ENCODE data around the gene IRF3.
A peak's percentile ranks its signal among the peaks of the same experiment; 100 is the strongest.

The IRF3 gene

GRCh38 chr19:49677231-49677900, 11.7 kb upstream of the IRF3 start, which contains the start of gene PRMT1:
TSS of gene PRMT1 (plus strand) at chr19:49677271. CDS start at chr19:49677281, 10 bp downstream.
- TF ChIP-seq TCF12 (IDR thresholded peaks at IDR 0.05; ENCODE audit: low read depth) (no peak; the same call in 1 of the 2 replicates), ZBTB7A (IDR thresholded peaks at IDR 0.05; ENCODE audit: low read depth) (peak; percentile 81), NFIC (IDR thresholded peaks at IDR 0.05) (no peak), YY1 (IDR thresholded peaks at IDR 0.05; ENCODE audit: low read depth) (peak; percentile 93), TAF1 (IDR thresholded peaks at IDR 0.05; ENCODE audit: low read depth) (peak; percentile 92), CREB1 (IDR thresholded peaks at IDR 0.05; ENCODE audit: low read depth) (peak; percentile 4; the same call in 1 of the 2 replicates), CEBPB (IDR thresholded peaks at IDR 0.05) (no peak), USF1 (IDR thresholded peaks at IDR 0.05) (peak; percentile 88), REST (IDR thresholded peaks at IDR 0.05; ENCODE audit: low read depth) (no peak), FOXM1 (IDR thresholded peaks at IDR 0.05; ENCODE audit: borderline replicate concordance, low read depth) (no peak), RAD21 (IDR thresholded peaks at IDR 0.05; ENCODE audit: low read depth) (no peak), TEAD4 (IDR thresholded peaks at IDR 0.05) (no peak), EP300 (IDR thresholded peaks at IDR 0.05; ENCODE audit: borderline replicate concordance) (no peak; the same call in 1 of the 2 replicates), EGR1 (IDR thresholded peaks at IDR 0.05) (peak; percentile 43; the same call in 1 of the 2 replicates)
- TF ChIP-seq, protein P1, sequence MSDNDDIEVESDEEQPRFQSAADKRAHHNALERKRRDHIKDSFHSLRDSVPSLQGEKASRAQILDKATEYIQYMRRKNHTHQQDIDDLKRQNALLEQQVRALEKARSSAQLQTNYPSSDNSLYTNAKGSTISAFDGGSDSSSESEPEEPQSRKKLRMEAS (IDR thresholded peaks at IDR 0.05) = peak; percentile 94

DNA sequence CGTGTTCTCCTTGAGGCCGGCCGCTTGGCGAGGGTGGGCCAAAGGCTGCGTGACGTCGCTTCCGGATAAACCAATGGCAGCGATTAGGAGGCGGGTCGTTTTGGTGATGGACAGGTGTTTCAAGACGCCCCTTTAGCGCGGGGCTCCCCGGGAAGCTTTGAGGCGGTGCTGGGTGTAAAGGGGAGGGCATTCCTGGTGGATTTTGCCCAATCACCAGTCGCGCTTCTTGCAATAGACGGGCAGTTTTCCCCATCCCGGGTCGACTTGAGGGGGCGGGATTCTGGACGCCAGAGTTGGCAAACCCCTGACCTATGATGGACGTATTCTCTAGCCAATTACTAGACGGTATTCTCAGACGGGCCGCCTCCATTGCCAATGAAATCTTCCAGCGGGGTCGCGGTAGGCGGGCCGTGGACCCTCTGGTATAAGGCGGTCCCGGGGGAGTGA, 11.2 kb upstream of the IRF3 start:
- TF ChIP-seq FOXM1 (IDR thresholded peaks at IDR 0.05; ENCODE audit: borderline replicate concordance, low read depth) = no peak
- TF ChIP-seq ZBTB7A (IDR thresholded peaks at IDR 0.05; ENCODE audit: low read depth) = no peak; the same call in 1 of the 2 replicates
- TF ChIP-seq CREB1 (IDR thresholded peaks at IDR 0.05; ENCODE audit: low read depth) = peak; percentile 72
- TF ChIP-seq YY1 (IDR thresholded peaks at IDR 0.05; ENCODE audit: low read depth) = no peak
- TF ChIP-seq, protein P1 (IDR thresholded peaks at IDR 0.05) = no peak
- TF ChIP-seq NFIC (IDR thresholded peaks at IDR 0.05) = peak; percentile 69
- TF ChIP-seq TEAD4 (IDR thresholded peaks at IDR 0.05) = peak; percentile 29; the same call in 1 of the 2 replicates
- no peak for TF ChIP-seq CEBPB (IDR thresholded peaks at IDR 0.05)

DNA sequence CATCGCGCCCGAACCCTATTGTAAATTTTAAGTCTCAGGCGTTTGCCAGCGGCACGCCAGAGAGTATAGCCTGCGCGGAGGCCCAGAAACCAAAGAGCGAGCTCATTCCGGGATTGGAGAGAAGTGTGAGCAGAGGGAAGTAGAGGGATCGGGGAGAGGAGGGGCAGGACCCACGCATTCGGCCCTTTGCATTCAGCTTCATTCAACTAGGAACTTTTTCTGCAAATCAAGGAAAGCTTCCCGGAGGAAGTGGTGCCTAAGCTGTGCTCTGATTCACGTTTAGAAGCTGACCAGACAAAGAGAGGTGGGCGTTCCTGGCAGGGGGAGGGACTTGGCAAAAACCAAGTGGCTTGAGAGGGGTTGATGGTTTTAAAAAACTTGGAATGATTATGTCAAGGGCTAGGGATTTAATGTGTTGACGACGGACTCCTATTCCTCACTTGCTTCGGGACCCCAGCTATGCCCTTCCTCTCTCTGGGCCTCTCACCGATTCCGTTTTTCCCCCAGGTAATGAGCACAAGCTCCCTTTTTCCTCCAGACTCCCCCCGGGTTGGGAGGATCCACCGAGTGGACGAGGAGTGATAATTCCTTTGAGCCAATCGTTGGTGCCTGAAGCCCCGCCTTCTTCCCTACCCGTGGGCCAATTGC, 10.6 kb upstream of the IRF3 start:
- TF ChIP-seq CEBPB (IDR thresholded peaks at IDR 0.05) (no peak), FOXM1 (IDR thresholded peaks at IDR 0.05; ENCODE audit: borderline replicate concordance, low read depth) (no peak), ZBTB7A (IDR thresholded peaks at IDR 0.05; ENCODE audit: low read depth) (no peak), TCF12 (IDR thresholded peaks at IDR 0.05; ENCODE audit: low read depth) (0 out of 2 replicates have a peak, but pooled peaks have one; percentile 14), TAF1 (IDR thresholded peaks at IDR 0.05; ENCODE audit: low read depth) (no peak), EP300 (IDR thresholded peaks at IDR 0.05; ENCODE audit: borderline replicate concordance) (0 out of 2 replicates have a peak, but pooled peaks have one; percentile 3)

- TF ChIP-seq ZBTB7A (IDR thresholded peaks at IDR 0.05; ENCODE audit: low read depth) (peak; percentile 29; the same call in 1 of the 2 replicates), FOXM1 (IDR thresholded peaks at IDR 0.05; ENCODE audit: borderline replicate concordance, low read depth) (no peak), RAD21 (IDR thresholded peaks at IDR 0.05; ENCODE audit: low read depth) (peak; percentile 48), REST (IDR thresholded peaks at IDR 0.05; ENCODE audit: low read depth) (no peak), NFIC (IDR thresholded peaks at IDR 0.05) (0 out of 2 replicates have a peak, but pooled peaks have one; percentile 24), TAF1 (IDR thresholded peaks at IDR 0.05; ENCODE audit: low read depth) (no peak)
- TF ChIP-seq, protein P1 (IDR thresholded peaks at IDR 0.05) = no peak; the same call in 1 of the 2 replicates
These were observed 6.7 kb upstream of the IRF3 start for GRCh38 chr19:49672131-49672919.

DNA sequence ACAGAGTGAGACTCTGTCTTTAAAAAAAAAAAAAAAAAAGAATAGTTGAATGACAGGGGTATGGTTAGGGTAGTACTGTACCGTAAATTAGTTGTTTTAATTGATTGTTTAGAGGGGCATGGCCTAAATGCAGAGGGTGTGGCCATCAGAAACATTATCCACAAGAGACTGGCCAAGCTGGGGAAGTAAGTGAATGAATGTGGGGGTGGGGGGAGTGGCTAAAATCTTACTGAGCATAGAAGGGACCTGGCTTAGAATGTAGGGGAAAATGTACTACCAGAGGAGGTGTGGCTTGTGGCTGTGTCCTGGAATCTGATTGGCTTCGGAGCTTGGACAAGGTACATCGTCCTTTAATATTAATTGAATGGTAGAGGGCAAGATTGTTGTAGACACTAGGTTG, 3.9 kb upstream of the IRF3 start:
- no peak for TF ChIP-seq TEAD4 (IDR thresholded peaks at IDR 0.05)
